ENCODE results near the gene MAPRE3. TPM values are rescaled to one million over a fixed set of nuclear protein-coding genes. Genes with fewer than 3 reads are reported as not detected.

MAPRE3 gene
- total and polyA plus RNA-seq, 9 of the 15 experiments (the other 6 are each of a cell fraction or from before 2014, with no cell fraction given), result 0.70 to 43.2 (median 12.6) TPM

GRCh38 chr2:27033253-27033852 is 62.9 kb downstream of the MAPRE3 start (continued):
- TF ChIP-seq REST (IDR thresholded peaks at IDR 0.05; ENCODE audit: borderline replicate concordance), result no peak
- TF ChIP-seq REST (CRISPR knock-in tag; IDR thresholded peaks at IDR 0.05; ENCODE audit: low read depth), result 0 out of 2 replicates have a peak, but pooled peaks have one; percentile 11
- peak; percentile 9; the same call in 1 of the 2 replicates for TF ChIP-seq ZBTB7A (IDR thresholded peaks at IDR 0.05; ENCODE audit: borderline replicate concordance, control insufficient read depth, low read depth, low read length)
- peak; percentile 39 for TF ChIP-seq SAP30 (IDR thresholded peaks at IDR 0.05; ENCODE audit: borderline replicate concordance, insufficient read depth, low read depth, low read length, poor library complexity, severe bottlenecking)
- no peak for TF ChIP-seq RAD51 (IDR thresholded peaks at IDR 0.05; ENCODE audit: borderline replicate concordance, low read depth)
- TF ChIP-seq SPI1 (IDR thresholded peaks at IDR 0.05; ENCODE audit: borderline replicate concordance, low read depth, low read length), result no peak
- TF ChIP-seq, protein P1, sequence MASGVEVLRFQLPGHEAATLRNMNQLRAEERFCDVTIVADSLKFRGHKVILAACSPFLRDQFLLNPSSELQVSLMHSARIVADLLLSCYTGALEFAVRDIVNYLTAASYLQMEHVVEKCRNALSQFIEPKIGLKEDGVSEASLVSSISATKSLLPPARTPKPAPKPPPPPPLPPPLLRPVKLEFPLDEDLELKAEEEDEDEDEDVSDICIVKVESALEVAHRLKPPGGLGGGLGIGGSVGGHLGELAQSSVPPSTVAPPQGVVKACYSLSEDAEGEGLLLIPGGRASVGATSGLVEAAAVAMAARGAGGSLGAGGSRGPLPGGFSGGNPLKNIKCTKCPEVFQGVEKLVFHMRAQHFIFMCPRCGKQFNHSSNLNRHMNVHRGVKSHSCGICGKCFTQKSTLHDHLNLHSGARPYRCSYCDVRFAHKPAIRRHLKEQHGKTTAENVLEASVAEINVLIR (CRISPR knock-in tag; IDR thresholded peaks at IDR 0.05), result no peak
- 0 out of 2 replicates have a peak, but pooled peaks have one; percentile 57 for TF ChIP-seq CBFB (CRISPR knock-in tag; IDR thresholded peaks at IDR 0.05)
- TF ChIP-seq, protein P2, sequence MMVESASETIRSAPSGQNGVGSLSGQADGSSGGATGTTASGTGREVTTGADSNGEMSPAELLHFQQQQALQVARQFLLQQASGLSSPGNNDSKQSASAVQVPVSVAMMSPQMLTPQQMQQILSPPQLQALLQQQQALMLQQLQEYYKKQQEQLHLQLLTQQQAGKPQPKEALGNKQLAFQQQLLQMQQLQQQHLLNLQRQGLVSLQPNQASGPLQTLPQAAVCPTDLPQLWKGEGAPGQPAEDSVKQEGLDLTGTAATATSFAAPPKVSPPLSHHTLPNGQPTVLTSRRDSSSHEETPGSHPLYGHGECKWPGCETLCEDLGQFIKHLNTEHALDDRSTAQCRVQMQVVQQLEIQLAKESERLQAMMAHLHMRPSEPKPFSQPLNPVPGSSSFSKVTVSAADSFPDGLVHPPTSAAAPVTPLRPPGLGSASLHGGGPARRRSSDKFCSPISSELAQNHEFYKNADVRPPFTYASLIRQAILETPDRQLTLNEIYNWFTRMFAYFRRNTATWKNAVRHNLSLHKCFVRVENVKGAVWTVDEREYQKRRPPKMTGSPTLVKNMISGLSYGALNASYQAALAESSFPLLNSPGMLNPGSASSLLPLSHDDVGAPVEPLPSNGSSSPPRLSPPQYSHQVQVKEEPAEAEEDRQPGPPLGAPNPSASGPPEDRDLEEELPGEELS (CRISPR knock-in tag; IDR thresholded peaks at IDR 0.05; ENCODE audit: borderline replicate concordance), result 0 out of 2 replicates have a peak, but pooled peaks have one; percentile 33
- TF ChIP-seq BCOR (IDR thresholded peaks at IDR 0.05), result no peak

Data from K562 (cell line).